ENCODE data around the gene PKD2L1. TPM values are rescaled to one million over a fixed set of nuclear protein-coding genes. Genes with fewer than 3 reads are reported as not detected.

The PKD2L1 gene
- polyA plus RNA-seq, 1 donor = 0.48 TPM

DNA sequence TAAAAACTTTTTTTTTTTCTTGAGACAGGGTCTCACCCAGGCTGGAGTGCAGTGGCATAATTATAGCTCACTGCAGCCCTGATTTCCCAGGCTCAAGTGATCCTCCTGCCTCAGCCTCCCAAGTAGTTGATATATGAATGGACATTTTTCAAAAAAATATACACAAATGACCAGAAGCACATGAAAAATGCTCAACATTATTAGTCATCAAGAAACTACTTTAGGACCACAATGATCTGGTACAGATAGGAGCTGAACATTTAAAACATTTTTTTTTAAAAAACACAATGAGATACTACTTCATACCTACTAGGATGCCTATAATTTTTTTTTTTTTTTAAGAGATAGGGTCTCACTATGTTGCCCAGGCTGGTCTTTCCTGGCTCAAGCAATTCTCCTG lies 38.7 kb upstream of the PKD2L1 start:
- Histone ChIP-seq H3K27ac (ENCODE audit: low read length) (no peak overlapping the region), H3K27me3 (ENCODE audit: control insufficient read depth, insufficient read depth, low read length) (no peaks in the 10 kb centered on the region), H3K4me1 (ENCODE audit: control insufficient read depth, insufficient read depth, low read length) (peaks cover 53% of the 10 kb centered on the region), H3K36me3 (ENCODE audit: control insufficient read depth, insufficient read depth, low read length) (no peaks in the 10 kb centered on the region), H3K4me3 (ENCODE audit: low read length) (no peak overlapping the region), H3K9me3 (ENCODE audit: control insufficient read depth, low read depth, low read length) (no peaks in the 10 kb centered on the region)
- DNase-seq = no peak

DNA sequence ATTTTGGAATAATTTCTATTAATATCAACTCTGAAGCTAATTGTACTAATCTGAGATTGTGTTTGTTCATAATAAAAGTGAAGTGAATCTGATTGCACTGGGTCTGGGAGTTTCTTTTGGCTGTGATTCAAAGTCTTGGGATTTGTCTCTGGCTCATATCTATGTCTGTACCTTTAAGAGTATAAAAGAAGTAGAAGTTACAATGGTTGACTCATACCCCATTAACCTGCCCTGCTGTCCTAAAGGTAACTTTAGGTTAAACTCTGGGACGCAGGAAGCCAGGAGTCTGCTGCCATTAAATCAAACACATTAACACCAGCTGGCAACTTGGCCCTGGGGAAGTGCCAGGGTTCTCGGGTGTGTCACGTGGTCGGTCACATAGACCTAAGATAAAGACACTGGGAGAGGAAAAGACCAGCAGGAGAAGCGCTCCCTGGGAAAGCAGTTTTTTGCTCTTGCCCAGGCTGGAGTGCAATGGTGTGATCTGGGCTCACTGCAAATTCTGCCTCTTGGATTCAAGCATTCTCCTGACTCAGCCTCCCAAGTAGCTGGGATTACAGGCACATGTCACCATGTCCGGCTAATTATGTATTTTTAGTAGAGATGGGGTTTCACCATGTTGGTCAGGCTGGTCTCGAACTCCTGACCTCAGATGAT lies 34.8 kb upstream of the PKD2L1 start:
- Histone ChIP-seq H3K36me3 (ENCODE audit: control insufficient read depth, insufficient read depth, low read length) (peaks cover 5% of the 10 kb centered on the region), H3K9me3 (ENCODE audit: control insufficient read depth, low read depth, low read length) (no peaks in the 10 kb centered on the region), H3K27ac (ENCODE audit: low read length) (peak overlapping the region; percentile 68), H3K27me3 (ENCODE audit: control insufficient read depth, insufficient read depth, low read length) (no peaks in the 10 kb centered on the region), H3K4me3 (ENCODE audit: low read length) (no peak overlapping the region), H3K4me1 (ENCODE audit: control insufficient read depth, insufficient read depth, low read length) (peaks cover 38% of the 10 kb centered on the region)
- WGBS (ENCODE audit: insufficient coverage, low lambda C conversion rate) = no CpG with 5 or more reads among the region's 7 CpGs
- peak; percentile 96 to 98 for DNase-seq

DNA sequence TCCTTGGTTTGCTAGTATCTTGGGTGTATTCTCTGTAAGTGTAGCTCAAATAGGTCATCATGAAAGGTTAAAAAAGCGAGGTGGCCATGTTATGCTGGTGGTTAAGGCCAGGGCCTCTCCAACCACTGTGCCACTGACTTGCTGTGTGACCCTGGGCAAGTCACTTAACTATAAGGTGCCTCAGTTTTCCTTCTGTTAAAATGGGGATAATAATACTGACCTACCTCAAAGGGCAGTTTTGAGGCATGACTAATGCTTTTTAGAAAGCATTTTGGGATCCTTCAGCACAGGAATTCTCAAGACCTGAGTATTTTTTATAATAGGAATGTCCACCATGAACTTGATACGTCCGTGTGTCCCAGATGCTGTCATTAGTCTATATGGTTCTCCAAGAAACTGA lies 34.1 kb upstream of the PKD2L1 start:
- H3K9me3 ChIP-seq (ENCODE audit: control insufficient read depth, low read depth, low read length) = no peaks in the 10 kb centered on the region
- no peak overlapping the region for H3K27ac ChIP-seq (ENCODE audit: low read length)
- H3K4me1 ChIP-seq (ENCODE audit: control insufficient read depth, insufficient read depth, low read length) = peaks cover 44% of the 10 kb centered on the region
- H3K4me3 ChIP-seq (ENCODE audit: low read length) = no peak overlapping the region
- no peaks in the 10 kb centered on the region for H3K27me3 ChIP-seq (ENCODE audit: control insufficient read depth, insufficient read depth, low read length)
- WGBS (ENCODE audit: insufficient coverage, low lambda C conversion rate) = no CpG with 5 or more reads among the region's 3 CpGs
- DNase-seq = no peak
- H3K36me3 ChIP-seq (ENCODE audit: control insufficient read depth, insufficient read depth, low read length) = peaks cover 5% of the 10 kb centered on the region

DNA sequence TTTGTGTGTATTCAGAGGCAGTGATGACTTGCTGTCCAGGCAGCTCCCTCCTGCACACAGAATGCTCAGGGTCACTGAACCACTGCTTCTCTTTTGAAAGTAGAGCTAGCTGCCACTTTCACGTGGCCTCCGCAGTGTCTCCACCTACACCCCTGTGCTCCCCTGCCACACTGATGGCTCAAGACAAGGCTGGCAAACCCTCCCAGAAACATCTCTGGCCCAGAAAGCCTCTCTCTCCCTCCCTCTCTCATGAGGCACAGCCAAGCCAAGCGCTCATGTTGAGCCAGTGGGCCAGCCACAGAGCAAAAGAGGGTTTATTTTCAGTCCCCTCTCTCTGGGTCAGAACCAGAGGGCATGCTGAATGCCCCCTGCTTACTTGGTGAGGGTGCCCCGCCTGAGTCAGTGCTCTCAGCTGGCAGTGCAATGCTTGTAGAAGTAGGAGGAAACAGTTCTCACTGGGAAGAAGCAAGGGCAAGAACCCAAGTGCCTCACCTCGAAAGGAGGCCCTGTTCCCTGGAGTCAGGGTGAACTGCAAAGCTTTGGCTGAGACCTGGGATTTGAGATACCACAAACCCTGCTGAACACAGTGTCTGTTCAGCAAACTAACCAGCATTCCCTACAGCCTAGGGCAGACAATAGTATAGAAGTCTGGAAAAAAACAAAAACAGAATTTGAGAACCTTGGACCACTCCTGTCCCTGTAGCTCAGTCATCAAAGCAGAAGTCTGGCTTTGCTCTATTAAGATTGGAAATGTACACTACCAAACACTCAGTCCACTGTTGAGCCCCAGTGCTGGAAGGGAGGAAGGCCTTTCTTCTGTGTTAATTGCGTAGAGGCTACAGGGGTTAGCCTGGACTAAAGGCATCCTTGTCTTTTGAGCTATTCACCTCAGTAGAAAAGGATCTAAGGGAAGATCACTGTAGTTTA lies 32.8 kb upstream of the PKD2L1 start:
- no CpG with 5 or more reads among the region's 6 CpGs for whole genome bisulfite sequencing (ENCODE audit: insufficient coverage, low lambda C conversion rate)
- no peak overlapping the region for H3K27ac ChIP-seq (ENCODE audit: low read length)
- no peaks in the 10 kb centered on the region for H3K27me3 ChIP-seq (ENCODE audit: control insufficient read depth, insufficient read depth, low read length)
- H3K36me3 ChIP-seq (ENCODE audit: control insufficient read depth, insufficient read depth, low read length) = peaks cover 5% of the 10 kb centered on the region
- H3K4me1 ChIP-seq (ENCODE audit: control insufficient read depth, insufficient read depth, low read length) = peaks cover 47% of the 10 kb centered on the region
- DNase-seq = no peak
- H3K4me3 ChIP-seq (ENCODE audit: low read length) = no peak overlapping the region
- H3K9me3 ChIP-seq (ENCODE audit: control insufficient read depth, low read depth, low read length) = no peaks in the 10 kb centered on the region

DNA sequence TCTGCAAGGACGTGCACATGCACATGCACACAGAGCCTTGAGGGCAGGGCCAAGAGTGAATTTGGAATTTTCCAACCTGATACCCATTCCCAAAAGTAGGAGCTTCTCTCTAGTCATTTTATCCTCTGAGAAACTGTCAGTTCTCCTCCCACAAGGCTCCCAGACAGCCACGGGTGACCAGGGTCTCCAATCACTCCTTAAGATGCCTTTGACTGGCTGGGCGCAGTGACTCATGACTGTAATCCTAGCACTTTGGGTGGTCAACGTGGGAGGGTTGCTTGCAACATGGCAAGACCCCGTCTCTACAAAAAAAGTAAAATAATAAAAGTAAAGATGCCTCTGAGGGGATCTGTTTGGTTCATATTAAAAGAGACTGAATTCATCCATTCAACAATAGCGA lies 30.2 kb upstream of the PKD2L1 start:
- Histone ChIP-seq H3K9me3 (ENCODE audit: control insufficient read depth, low read depth, low read length) (no peaks in the 10 kb centered on the region), H3K27ac (ENCODE audit: low read length) (no peak overlapping the region), H3K36me3 (ENCODE audit: control insufficient read depth, insufficient read depth, low read length) (peaks cover 12% of the 10 kb centered on the region), H3K4me1 (ENCODE audit: control insufficient read depth, insufficient read depth, low read length) (peaks cover 44% of the 10 kb centered on the region), H3K27me3 (ENCODE audit: control insufficient read depth, insufficient read depth, low read length) (no peaks in the 10 kb centered on the region), H3K4me3 (ENCODE audit: low read length) (no peak overlapping the region)
- DNase-seq = no peak
- WGBS (ENCODE audit: insufficient coverage, low lambda C conversion rate) = no CpG with 5 or more reads among the region's 6 CpGs

DNA sequence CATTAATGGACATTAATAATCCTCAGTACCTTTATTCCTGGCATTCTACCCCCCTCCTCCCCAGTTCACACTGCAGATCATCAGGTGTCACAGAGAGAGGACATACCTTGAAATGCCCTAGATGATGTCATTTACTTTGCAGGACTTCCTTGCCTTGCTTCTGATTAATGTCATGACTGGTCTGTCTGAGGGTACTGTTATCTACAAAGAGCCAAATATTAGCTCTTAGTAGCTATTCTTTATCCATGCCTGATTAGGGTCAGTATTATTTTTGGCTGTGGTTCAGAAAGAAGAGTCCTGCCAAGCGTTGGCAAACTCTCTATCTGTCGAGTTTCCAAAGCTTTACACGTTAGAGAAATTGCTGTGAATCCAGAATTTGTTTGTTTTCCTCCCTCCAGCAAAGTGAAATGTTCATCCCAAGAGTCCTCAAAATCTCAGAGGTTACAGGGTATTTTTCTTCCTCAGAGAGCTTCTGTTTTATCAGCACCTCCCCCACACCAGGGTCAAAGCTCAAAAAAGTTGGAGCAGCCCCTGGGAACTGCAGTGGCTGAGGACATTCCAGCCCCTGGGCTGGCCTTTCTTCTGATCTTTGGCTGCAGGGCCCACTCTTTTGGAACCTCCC lies 29.6 kb upstream of the PKD2L1 start:
- peaks cover 12% of the 10 kb centered on the region for H3K36me3 ChIP-seq (ENCODE audit: control insufficient read depth, insufficient read depth, low read length)
- DNase-seq = peak in 1 of 2 donors; percentile 72
- no peak overlapping the region for H3K4me3 ChIP-seq (ENCODE audit: low read length)
- peak overlapping the region; percentile 55 for H3K27ac ChIP-seq (ENCODE audit: low read length)
- WGBS (ENCODE audit: insufficient coverage, low lambda C conversion rate) = no CpG with 5 or more reads among the region's 3 CpGs
- H3K4me1 ChIP-seq (ENCODE audit: control insufficient read depth, insufficient read depth, low read length) = peaks cover 40% of the 10 kb centered on the region
- H3K9me3 ChIP-seq (ENCODE audit: control insufficient read depth, low read depth, low read length) = no peaks in the 10 kb centered on the region
- no peaks in the 10 kb centered on the region for H3K27me3 ChIP-seq (ENCODE audit: control insufficient read depth, insufficient read depth, low read length)

DNA sequence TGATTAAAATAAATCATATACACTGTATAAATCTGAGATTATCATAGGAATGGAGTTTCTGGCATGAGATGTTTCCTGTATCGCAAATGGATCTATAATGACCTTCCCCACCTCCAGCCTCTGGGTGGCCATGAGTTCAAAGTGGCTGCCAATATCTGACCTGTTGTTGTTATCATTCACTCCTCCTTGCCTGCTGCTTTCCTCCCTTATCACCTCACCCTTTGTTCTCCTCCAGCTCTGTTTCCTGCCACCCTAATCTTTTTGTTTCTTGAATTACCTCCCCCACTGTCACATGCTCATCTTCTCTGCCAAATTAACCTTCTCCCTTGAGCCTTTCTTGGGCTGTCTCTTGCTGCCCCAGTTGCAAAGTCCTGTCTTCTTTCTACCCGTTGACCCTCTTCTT lies 29.0 kb upstream of the PKD2L1 start:
- H3K27me3 ChIP-seq (ENCODE audit: control insufficient read depth, insufficient read depth, low read length) = no peaks in the 10 kb centered on the region
- DNase-seq = no peak
- WGBS (ENCODE audit: insufficient coverage, low lambda C conversion rate) = 0% methylated on average over 1 of the region's 2 CpGs
- H3K36me3 ChIP-seq (ENCODE audit: control insufficient read depth, insufficient read depth, low read length) = peaks cover 16% of the 10 kb centered on the region
- no peak overlapping the region for H3K4me3 ChIP-seq (ENCODE audit: low read length)
- H3K27ac ChIP-seq (ENCODE audit: low read length) = peak overlapping the region; percentile 55
- peaks cover 35% of the 10 kb centered on the region for H3K4me1 ChIP-seq (ENCODE audit: control insufficient read depth, insufficient read depth, low read length)
- no peaks in the 10 kb centered on the region for H3K9me3 ChIP-seq (ENCODE audit: control insufficient read depth, low read depth, low read length)

DNA sequence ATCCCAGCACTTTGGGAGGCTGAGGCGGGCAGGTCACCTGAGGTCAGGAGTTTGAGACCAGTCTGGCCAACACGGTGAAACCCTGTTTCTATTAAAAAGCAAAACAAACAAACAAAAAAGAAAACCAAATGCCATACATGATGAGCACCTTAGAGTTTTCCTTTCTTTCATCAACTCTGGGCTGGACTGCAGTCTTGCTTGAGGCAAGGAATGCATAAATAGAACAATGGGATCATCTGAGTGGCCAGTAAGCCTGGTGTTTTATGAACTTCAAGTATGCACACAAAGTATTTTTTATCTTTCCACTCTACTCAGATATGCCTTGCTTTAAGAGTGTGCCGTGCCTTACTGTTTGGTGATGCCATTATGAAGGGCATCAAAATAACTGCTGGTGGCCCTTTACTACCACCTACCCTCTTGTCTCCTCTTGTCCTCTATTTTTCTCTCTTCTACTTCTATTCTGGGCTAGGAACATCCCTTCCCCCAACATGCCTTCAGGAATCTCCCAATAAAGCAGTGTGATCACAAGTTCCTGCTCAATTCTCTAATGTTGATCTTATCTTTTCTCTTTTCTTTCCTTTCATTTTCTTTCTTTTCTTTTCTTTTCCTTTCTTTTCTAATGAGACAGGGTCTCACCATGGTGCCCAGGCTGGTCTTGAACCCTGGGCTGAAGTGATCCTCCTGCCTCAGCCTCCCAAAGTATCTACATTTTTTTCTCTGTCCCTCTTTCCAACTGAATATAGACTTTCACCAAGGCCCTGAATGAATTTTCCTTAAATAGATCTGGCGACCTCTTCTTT lies 27.2 kb upstream of the PKD2L1 start:
- no peak for DNase-seq
- no peak overlapping the region for H3K27ac ChIP-seq (ENCODE audit: low read length)
- peaks cover 27% of the 10 kb centered on the region for H3K36me3 ChIP-seq (ENCODE audit: control insufficient read depth, insufficient read depth, low read length)
- 60% methylated on average over 1 of the region's 4 CpGs for WGBS (ENCODE audit: insufficient coverage, low lambda C conversion rate)
- no peak overlapping the region for H3K4me3 ChIP-seq (ENCODE audit: low read length)
- no peaks in the 10 kb centered on the region for H3K27me3 ChIP-seq (ENCODE audit: control insufficient read depth, insufficient read depth, low read length)
- peaks cover 20% of the 10 kb centered on the region for H3K4me1 ChIP-seq (ENCODE audit: control insufficient read depth, insufficient read depth, low read length)
- no peaks in the 10 kb centered on the region for H3K9me3 ChIP-seq (ENCODE audit: control insufficient read depth, low read depth, low read length)

DNA sequence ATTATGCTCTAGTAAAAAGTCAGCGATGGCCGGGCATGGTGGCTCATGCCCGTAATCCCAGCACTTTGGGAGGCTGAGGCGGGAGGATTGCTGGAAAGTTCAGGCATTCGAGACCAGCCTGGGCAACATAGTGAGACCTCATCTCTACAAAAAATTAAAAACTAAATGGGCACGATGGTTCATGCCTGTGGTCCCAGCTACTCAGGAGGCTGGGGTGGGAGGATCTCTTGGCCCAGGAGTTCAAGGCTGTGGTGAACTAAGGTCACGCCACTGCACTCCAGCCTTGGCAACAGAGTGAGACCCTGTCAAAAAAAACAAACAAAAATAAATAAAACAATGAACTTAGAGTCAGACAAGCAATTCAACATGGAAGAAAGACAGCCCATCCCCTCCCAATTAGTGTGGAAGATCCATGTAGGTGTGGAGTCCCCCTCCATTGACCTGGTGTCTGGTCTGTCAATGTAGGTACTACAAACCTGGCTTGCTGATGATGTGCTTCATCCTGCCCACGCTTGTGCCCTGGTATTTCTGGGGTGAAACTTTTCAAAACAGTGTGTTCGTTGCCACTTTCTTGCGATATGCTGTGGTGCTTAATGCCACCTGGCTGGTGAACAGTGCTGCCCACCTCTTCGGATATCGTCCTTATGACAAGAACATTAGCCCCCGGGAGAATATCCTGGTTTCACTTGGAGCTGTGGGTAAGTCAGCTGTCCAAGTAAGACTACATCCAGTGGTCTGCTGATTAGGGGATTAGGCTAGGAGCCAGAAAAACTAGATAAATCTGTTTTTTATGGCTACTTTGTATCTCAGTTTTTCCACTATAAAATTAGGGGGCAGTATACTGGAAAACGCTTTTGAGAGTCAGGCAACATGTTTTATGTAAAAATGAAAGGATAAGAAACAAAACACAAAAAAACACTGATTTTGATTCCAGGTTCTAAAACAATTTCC lies 26.3 kb upstream of the PKD2L1 start:
- H3K27ac ChIP-seq (ENCODE audit: low read length) = no peak overlapping the region
- H3K27me3 ChIP-seq (ENCODE audit: control insufficient read depth, insufficient read depth, low read length) = no peaks in the 10 kb centered on the region
- no peak overlapping the region for H3K4me3 ChIP-seq (ENCODE audit: low read length)
- no peaks in the 10 kb centered on the region for H3K9me3 ChIP-seq (ENCODE audit: control insufficient read depth, low read depth, low read length)
- peaks cover 20% of the 10 kb centered on the region for H3K4me1 ChIP-seq (ENCODE audit: control insufficient read depth, insufficient read depth, low read length)
- no peak for DNase-seq
- no CpG with 5 or more reads among the region's 14 CpGs for WGBS (ENCODE audit: insufficient coverage, low lambda C conversion rate)
- H3K36me3 ChIP-seq (ENCODE audit: control insufficient read depth, insufficient read depth, low read length) = peaks cover 29% of the 10 kb centered on the region

Measured in large intestine (tissue), 3 donors.